ENCODE measurements around the gene NTNG2.

DNA sequence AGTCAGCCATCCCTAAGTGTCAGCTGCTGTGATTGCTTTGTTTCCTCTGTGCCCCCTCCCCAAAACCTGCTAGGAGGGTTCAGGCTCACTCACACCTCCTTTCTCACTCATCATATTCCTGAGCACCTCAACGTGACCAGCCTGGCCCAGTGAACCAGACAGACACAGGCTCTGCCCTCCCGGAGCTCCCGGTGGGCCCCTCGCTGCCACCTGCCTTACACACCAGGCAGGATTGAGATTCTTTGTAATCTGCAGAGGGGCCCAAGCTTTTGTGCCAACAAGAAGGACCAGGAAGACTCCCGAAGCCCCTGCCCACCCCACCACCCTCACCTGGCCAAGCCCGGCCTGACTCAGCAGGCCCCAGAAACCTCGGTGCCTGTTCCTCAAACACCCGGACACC, 87.8 kb downstream of the NTNG2 start:
- TF ChIP-seq, protein P1, sequence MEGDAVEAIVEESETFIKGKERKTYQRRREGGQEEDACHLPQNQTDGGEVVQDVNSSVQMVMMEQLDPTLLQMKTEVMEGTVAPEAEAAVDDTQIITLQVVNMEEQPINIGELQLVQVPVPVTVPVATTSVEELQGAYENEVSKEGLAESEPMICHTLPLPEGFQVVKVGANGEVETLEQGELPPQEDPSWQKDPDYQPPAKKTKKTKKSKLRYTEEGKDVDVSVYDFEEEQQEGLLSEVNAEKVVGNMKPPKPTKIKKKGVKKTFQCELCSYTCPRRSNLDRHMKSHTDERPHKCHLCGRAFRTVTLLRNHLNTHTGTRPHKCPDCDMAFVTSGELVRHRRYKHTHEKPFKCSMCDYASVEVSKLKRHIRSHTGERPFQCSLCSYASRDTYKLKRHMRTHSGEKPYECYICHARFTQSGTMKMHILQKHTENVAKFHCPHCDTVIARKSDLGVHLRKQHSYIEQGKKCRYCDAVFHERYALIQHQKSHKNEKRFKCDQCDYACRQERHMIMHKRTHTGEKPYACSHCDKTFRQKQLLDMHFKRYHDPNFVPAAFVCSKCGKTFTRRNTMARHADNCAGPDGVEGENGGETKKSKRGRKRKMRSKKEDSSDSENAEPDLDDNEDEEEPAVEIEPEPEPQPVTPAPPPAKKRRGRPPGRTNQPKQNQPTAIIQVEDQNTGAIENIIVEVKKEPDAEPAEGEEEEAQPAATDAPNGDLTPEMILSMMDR (IDR thresholded peaks at IDR 0.05; ENCODE audit: insufficient read depth, low read depth, low read length) = no peak
- TF ChIP-seq EZH2 (IDR thresholded peaks at IDR 0.05; ENCODE audit: insufficient read depth, low read length) = no peak
